IMR-90 (cell line): Measurements from ENCODE around the gene CCDC88C.

Experiments used
- CTCF ChIP-seq: conservative IDR thresholded peaks from 2 replicates; pipeline ENCODE4 v1.5.1; 2012; ENCODE audit warnings: mild to moderate bottlenecking, low read depth, low read length, improper control_type of control experiment
- ELK1 ChIP-seq: fragments of 150-350 bp; IDR thresholded peaks from 2 replicates; pipeline ENCODE4 v1.6.1; 2016; ENCODE audit warnings: low read depth, mild to moderate bottlenecking, low read length, moderate library complexity, borderline replicate concordance
- MAZ ChIP-seq: IDR thresholded peaks from 2 replicates; pipeline ENCODE4 v1.6.1; 2012; ENCODE audit warnings: low read depth, mild to moderate bottlenecking, low read length, improper control_type of control experiment, moderate library complexity, borderline replicate concordance
- MXI1 ChIP-seq: IDR thresholded peaks from 2 replicates; pipeline ENCODE4 v1.6.1; 2012; ENCODE audit warnings: low read depth, mild to moderate bottlenecking, low read length, moderate library complexity, borderline replicate concordance
- POLR2A ChIP-seq: IDR thresholded peaks from 2 replicates; pipeline ENCODE4 v1.6.1; 2012; ENCODE audit warnings: mild to moderate bottlenecking, low read depth, low read length
- RAD21 ChIP-seq: IDR thresholded peaks from 2 replicates; pipeline ENCODE4 v1.6.1; 2012; ENCODE audit warnings: low read length, improper control_type of control experiment
- RCOR1 ChIP-seq: IDR thresholded peaks from 2 replicates; pipeline ENCODE4 v1.6.1; 2012; ENCODE audit warnings: mild to moderate bottlenecking, low read length, improper control_type of control experiment; ENCODE audit not compliant: insufficient replicate concordance
- RFX5 ChIP-seq: IDR thresholded peaks from 2 replicates; pipeline ENCODE4 v1.8.0; 2012; ENCODE audit warnings: low read depth, mild to moderate bottlenecking, low read length, moderate library complexity
- SMC3 ChIP-seq: fragments of 150-350 bp; IDR thresholded peaks from 2 replicates; pipeline ENCODE4 v1.6.1; 2016; ENCODE audit warnings: low read depth, mild to moderate bottlenecking, antibody characterized with exemption, low read length, moderate library complexity
- USF2 ChIP-seq: fragments of 150-350 bp; IDR thresholded peaks from 2 replicates; pipeline ENCODE4 v1.6.1; 2017; ENCODE audit warnings: mild to moderate bottlenecking, antibody characterized with exemption, low read length, low read depth

GRCh38 chr14:91253795-91254323, 163.8 kb downstream of the CCDC88C start:
- TF ChIP-seq POLR2A (no peak), CTCF (no peak), ELK1 (no peak), RCOR1 (no peak), RFX5 (no peak), SMC3 (no peak), USF2 (no peak), RAD21 (no peak), MAZ (no peak), MXI1 (no peak)
